NT2/D1 (cell line): ENCODE results near the gene SRP19.
"Not testable (repeated sequence)": the region's sequence is repeated elsewhere in the genome, so short reads cannot be mapped to it uniquely, and the experiment has no call there.

Experiments
- DNase-seq: peaks from one replicate; pipeline ENCODE4 v3.0.0-alpha.2; 2011; ENCODE audit warnings: low read depth, low spot score
- H3K27me3 ChIP-seq: 2 replicates; pipeline ENCODE4 v1.6.0; 2011; ENCODE audit warnings: mild to moderate bottlenecking; ENCODE audit not compliant: insufficient read length, insufficient read depth
- H3K36me3 ChIP-seq: 2 replicates; pipeline ENCODE4 v1.6.1; 2011; ENCODE audit warnings: mild to moderate bottlenecking, low read length, mixed read lengths; ENCODE audit not compliant: insufficient read depth, insufficient read length
- H3K4me1 ChIP-seq: 2 replicates; pipeline ENCODE4 v1.5.1; 2011; ENCODE audit not compliant: insufficient read depth, insufficient read length
- H3K4me3 ChIP-seq: 2 replicates; pipeline ENCODE4 v1.5.1; 2011; ENCODE audit warnings: low read depth; ENCODE audit not compliant: insufficient read length
- H3K9ac ChIP-seq: 2 replicates; pipeline ENCODE4 v1.6.0; 2011; ENCODE audit warnings: low read depth; ENCODE audit not compliant: insufficient read length
- H3K9me3 ChIP-seq: 2 replicates; pipeline ENCODE4 v1.5.1; 2011; ENCODE audit warnings: mild to moderate bottlenecking, low read length; ENCODE audit not compliant: insufficient read depth
- SUZ12 ChIP-seq: IDR thresholded peaks from 2 replicates; pipeline ENCODE4 v1.6.1; 2011; ENCODE audit not compliant: insufficient read length, insufficient read depth; ENCODE audit errors: extremely low read depth
- YY1 ChIP-seq: IDR thresholded peaks from 2 replicates; pipeline ENCODE4 v1.6.1; 2011; ENCODE audit not compliant: insufficient read length, insufficient read depth
- ZNF274 ChIP-seq: IDR thresholded peaks from 2 replicates; pipeline ENCODE4 v1.6.1; 2011; ENCODE audit warnings: mild to moderate bottlenecking, low read depth, low read length

SRP19 gene

DNA sequence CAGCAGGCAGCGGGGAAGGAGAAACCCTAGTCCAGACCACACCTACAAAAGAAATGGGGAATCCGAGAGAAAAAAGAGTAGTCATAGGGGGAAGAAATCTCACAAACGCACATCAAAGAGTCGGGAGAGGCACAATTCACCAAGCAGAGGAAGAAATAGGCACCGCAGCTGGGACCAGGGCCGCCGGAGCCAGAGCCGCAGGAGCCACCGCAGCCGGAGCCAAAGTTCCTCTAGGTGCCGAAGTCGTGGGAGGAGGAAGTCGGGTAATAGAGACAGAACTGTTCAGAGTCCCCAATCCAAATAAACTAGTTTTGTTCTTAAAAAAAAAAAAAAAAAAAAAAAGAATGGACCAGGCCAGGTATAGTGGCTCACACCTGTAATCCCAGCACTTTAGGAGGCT lies 31.7 kb downstream of the SRP19 start:
- H3K4me1 ChIP-seq, result no peaks in the 10 kb centered on the region
- no peak overlapping the region for H3K4me3 ChIP-seq
- TF ChIP-seq ZNF274 (no peak), YY1 (no peak), SUZ12 (no peak)
- DNase-seq, result no peak
- H3K27me3 ChIP-seq, result no peaks in the 10 kb centered on the region
- H3K36me3 ChIP-seq, result peaks cover 18% of the 10 kb centered on the region
- no peaks in the 10 kb centered on the region for H3K9me3 ChIP-seq
- no peak overlapping the region for H3K9ac ChIP-seq

DNA sequence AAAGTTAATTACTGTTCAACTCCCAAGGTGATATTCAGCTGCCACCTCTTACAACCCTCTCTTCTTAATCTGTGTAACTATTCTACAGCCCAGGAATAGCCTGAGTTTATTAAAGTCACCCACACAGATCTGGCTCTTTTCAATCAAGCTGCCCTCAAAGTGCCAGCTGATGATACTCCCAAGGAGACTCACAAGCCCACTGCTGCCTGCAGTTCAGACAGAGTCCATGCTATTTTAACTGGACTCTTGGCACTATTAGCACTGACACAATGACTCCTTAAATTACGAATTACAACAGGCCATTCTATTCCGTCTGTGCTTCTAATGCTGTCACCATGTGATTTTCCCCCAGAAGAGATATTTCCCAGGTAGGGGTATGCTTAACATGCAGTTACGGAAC lies 34.6 kb downstream of the SRP19 start:
- no peaks in the 10 kb centered on the region for H3K9me3 ChIP-seq
- no peak for DNase-seq
- H3K4me3 ChIP-seq, result no peak overlapping the region
- peaks cover 30% of the 10 kb centered on the region for H3K36me3 ChIP-seq
- no peak overlapping the region for H3K9ac ChIP-seq
- TF ChIP-seq ZNF274 (no peak), SUZ12 (no peak), YY1 (no peak)
- no peaks in the 10 kb centered on the region for H3K4me1 ChIP-seq
- H3K27me3 ChIP-seq, result no peaks in the 10 kb centered on the region

DNA sequence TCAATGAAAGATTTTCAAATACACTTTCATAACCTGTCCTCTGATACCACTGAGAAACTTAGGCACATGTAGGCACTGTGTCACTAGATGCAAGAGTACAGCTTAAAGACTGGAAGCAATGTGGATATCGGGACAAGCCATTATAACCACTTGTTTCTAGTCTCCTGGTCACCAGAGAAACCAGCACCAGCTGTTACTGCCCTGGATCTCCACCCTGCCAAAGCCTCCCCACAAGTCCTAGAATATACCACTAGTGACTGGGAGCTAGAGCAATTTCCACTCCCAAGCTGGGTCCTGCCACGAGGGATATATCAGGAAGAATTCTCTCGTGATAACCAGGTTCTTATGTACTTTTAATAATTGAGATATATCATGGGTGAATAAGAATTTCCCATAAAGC lies 41.5 kb downstream of the SRP19 start:
- Histone ChIP-seq H3K27me3 (no peaks in the 10 kb centered on the region), H3K4me3 (no peak overlapping the region), H3K9ac (no peak overlapping the region), H3K36me3 (peaks cover 47% of the 10 kb centered on the region), H3K9me3 (no peaks in the 10 kb centered on the region), H3K4me1 (no peaks in the 10 kb centered on the region)
- TF ChIP-seq YY1 (no peak), SUZ12 (no peak), ZNF274 (no peak)
- DNase-seq, result no peak

GRCh38 chr5:112904996-112905395 lies 43.9 kb downstream of the SRP19 start:
- DNase-seq, H3K27me3 ChIP-seq, H3K9me3 ChIP-seq, H3K9ac ChIP-seq, H3K4me3 ChIP-seq, H3K4me1 ChIP-seq: not testable (repeated sequence)
- H3K36me3 ChIP-seq, result peaks cover 40% of the 10 kb centered on the region

DNA sequence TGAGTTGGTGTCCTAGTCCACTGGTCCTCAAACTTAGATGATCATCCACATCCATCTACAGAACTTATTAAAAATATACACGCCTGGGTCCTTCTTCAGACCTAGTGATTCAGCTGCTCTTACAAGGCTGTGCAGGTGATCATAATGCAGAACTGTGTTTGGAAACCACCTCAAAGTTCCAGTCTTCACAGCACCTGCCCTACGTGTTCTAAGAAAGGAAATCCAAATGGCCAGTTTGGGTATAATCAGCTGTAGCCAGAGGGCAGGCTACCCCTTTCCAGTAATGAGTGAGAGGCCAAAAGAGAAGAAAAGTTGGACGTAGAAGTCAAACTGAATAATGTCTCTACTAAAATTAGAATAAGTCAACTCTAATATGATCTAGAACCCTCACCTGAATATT lies 45.5 kb downstream of the SRP19 start:
- Histone ChIP-seq H3K36me3 (peaks cover 45% of the 10 kb centered on the region), H3K9ac (no peak overlapping the region), H3K4me3 (no peak overlapping the region), H3K27me3 (no peaks in the 10 kb centered on the region), H3K9me3 (no peaks in the 10 kb centered on the region), H3K4me1 (no peaks in the 10 kb centered on the region)
- TF ChIP-seq YY1 (no peak), SUZ12 (no peak), ZNF274 (no peak)
- DNase-seq, result no peak

GRCh38 chr5:112907166-112907631 lies 46.1 kb downstream of the SRP19 start:
- no peaks in the 10 kb centered on the region for H3K4me1 ChIP-seq
- no peak overlapping the region for H3K4me3 ChIP-seq
- H3K36me3 ChIP-seq, result peaks cover 43% of the 10 kb centered on the region
- H3K27me3 ChIP-seq, result no peaks in the 10 kb centered on the region
- H3K9ac ChIP-seq, result no peak overlapping the region
- H3K9me3 ChIP-seq, result no peaks in the 10 kb centered on the region
- DNase-seq, result no peak
- TF ChIP-seq YY1 (no peak), SUZ12 (no peak), ZNF274 (no peak)

GRCh38 chr5:112908854-112909253 lies 47.8 kb downstream of the SRP19 start:
- Histone ChIP-seq H3K4me1 (no peaks in the 10 kb centered on the region), H3K36me3 (peaks cover 34% of the 10 kb centered on the region), H3K9me3 (no peaks in the 10 kb centered on the region), H3K9ac (no peak overlapping the region), H3K27me3 (no peaks in the 10 kb centered on the region), H3K4me3 (no peak overlapping the region)
- TF ChIP-seq YY1, result no peak
- no peak for TF ChIP-seq SUZ12
- no peak for TF ChIP-seq ZNF274
- no peak for DNase-seq

DNA sequence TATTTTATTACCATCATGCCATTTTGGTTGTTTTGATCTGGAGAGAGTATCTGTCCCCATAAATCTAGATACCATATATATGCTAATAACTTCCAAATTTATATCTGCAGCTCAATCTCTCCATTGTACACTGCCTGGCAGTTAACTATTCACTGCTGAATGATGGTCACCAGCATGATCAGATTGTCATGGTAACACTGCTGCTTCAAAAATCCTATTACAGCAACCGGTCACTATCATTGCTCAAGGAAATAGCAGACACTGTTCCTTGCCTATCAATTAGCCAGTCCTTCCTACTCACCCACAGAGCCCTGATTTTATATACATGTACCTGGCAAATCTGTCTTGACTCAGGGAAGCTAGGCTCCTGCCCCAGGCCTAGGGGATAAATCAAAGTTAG lies 49.4 kb downstream of the SRP19 start:
- Histone ChIP-seq H3K36me3 (peaks cover 40% of the 10 kb centered on the region), H3K4me1 (no peaks in the 10 kb centered on the region), H3K9ac (no peak overlapping the region), H3K4me3 (no peak overlapping the region), H3K9me3 (no peaks in the 10 kb centered on the region), H3K27me3 (no peaks in the 10 kb centered on the region)
- DNase-seq, result no peak
- no peak for TF ChIP-seq YY1
- no peak for TF ChIP-seq ZNF274
- TF ChIP-seq SUZ12, result no peak
